Measurements from ENCODE around the gene RAB11FIP3. TPM values are rescaled to one million over a fixed set of nuclear protein-coding genes. Genes with fewer than 3 reads are reported as not detected.

The RAB11FIP3 gene
- total RNA-seq, 1 donor from 2014 or later = 28.3 TPM

GRCh38 chr16:536746-537145 lies 111.3 kb downstream of the RAB11FIP3 start:
- intact Hi-C loops (cut with micrococcal nuclease) = no loop called here
- no peak for ATAC-seq
- no peak for DNase-seq

GRCh38 chr16:537415-538335 lies 112.2 kb downstream of the RAB11FIP3 start:
- ATAC-seq (no peak), DNase-seq (no peak)

GRCh38 chr16:539901-540530 lies 114.6 kb downstream of the RAB11FIP3 start:
- intact Hi-C loops (cut with micrococcal nuclease) = no loop called here
- ATAC-seq (no peak), DNase-seq (no peak)

More at GRCh38 chr16:537415-538335, 112.2 kb downstream of the RAB11FIP3 start:
- intact Hi-C loops (cut with micrococcal nuclease) = no loop called here

- ATAC-seq (no peak), DNase-seq (no peak)
- intact Hi-C loops (cut with micrococcal nuclease) = no loop called here
Observed at GRCh38 chr16:540645-541340, 115.3 kb downstream of the RAB11FIP3 start.

GRCh38 chr16:543301-544164 lies 118.1 kb downstream of the RAB11FIP3 start:
- intact Hi-C loops (cut with micrococcal nuclease) = no loop called here
- ATAC-seq = no peak
- DNase-seq = no peak

- DNase-seq = no peak
- intact Hi-C loops (cut with micrococcal nuclease) = no loop called here
- no peak for ATAC-seq
Observed at GRCh38 chr16:544517-544916, 119.1 kb downstream of the RAB11FIP3 start.

- DNase-seq (peak; percentile 80), ATAC-seq (peak; percentile 72)
- intact Hi-C loops (cut with micrococcal nuclease) = no loop called here
Observed at GRCh38 chr16:546909-547770, 121.7 kb downstream of the RAB11FIP3 start.

GRCh38 chr16:548586-548985 lies 123.1 kb downstream of the RAB11FIP3 start:
- DNase-seq (no peak), ATAC-seq (no peak)
- intact Hi-C loops (cut with micrococcal nuclease) = no loop called here

GRCh38 chr16:549544-550263 lies 124.3 kb downstream of the RAB11FIP3 start:
- ATAC-seq = no peak
- intact Hi-C loops (cut with micrococcal nuclease) = no loop called here
- DNase-seq = no peak

- ATAC-seq (no peak), DNase-seq (no peak)
- intact Hi-C loops (cut with micrococcal nuclease) = no loop called here
Observed at GRCh38 chr16:551210-551609, 125.8 kb downstream of the RAB11FIP3 start.

GRCh38 chr16:552171-552570 lies 126.7 kb downstream of the RAB11FIP3 start:
- no peak for ATAC-seq
- intact Hi-C loops (cut with micrococcal nuclease) = no loop called here
- DNase-seq = no peak

GRCh38 chr16:553601-554296 lies 128.3 kb downstream of the RAB11FIP3 start:
- DNase-seq (no peak), ATAC-seq (no peak)
- intact Hi-C loops (cut with micrococcal nuclease) = no loop called here

GRCh38 chr16:554297-554621 lies 128.8 kb downstream of the RAB11FIP3 start:
- DNase-seq = no peak
- intact Hi-C loops (cut with micrococcal nuclease) = no loop called here
- no peak for ATAC-seq

- intact Hi-C loops (cut with micrococcal nuclease) = no loop called here
- ATAC-seq = no peak
- no peak for DNase-seq
Observed at GRCh38 chr16:554640-555365, 129.4 kb downstream of the RAB11FIP3 start.

- ATAC-seq (no peak), DNase-seq (no peak)
- intact Hi-C loops (cut with micrococcal nuclease) = no loop called here
Observed at GRCh38 chr16:555528-556473, 130.4 kb downstream of the RAB11FIP3 start.
